Spleen (tissue), 13 donors: ENCODE results near the gene GGACT. TPM values are rescaled to one million over a fixed set of nuclear protein-coding genes. Genes with fewer than 3 reads are reported as not detected.

ENCODE experiments used
- DNase-seq: peaks from one replicate; pipeline ENCODE4 v3.0.0-alpha.2; 2020
- H3K27ac ChIP-seq, 8 donors: fragments of 200-600 bp; sonication (generic) in 7 of 8; 1 replicate in 4 of 8; 2 replicates in 4 of 8; pipeline versions ENCODE4 v1.5.0 to v1.8.0; 2016 to 2021; ENCODE audit warnings: inconsistent platforms in 4 of 8, mild to moderate bottlenecking in 4 of 8, moderate library complexity in 1 of 8
- H3K27me3 ChIP-seq, 7 donors: fragments of 200-600 bp; sonication (generic) in 6 of 7; replicated peaks in 1 of 7; 1 replicate in 4 of 7; 2 replicates in 3 of 7; pipeline versions ENCODE4 v1.5.0 to v1.8.0; 2016 to 2021; ENCODE audit warnings: inconsistent platforms in 3 of 7, mild to moderate bottlenecking in 1 of 7
- H3K36me3 ChIP-seq, 6 donors: fragments of 200-600 bp; sonication (generic) in 5 of 6; 1 replicate in 4 of 6; 2 replicates in 2 of 6; pipeline versions ENCODE4 v1.5.0 to v1.8.0; 2016 to 2021; ENCODE audit warnings: inconsistent platforms in 2 of 6
- H3K4me1 ChIP-seq, 6 donors: fragments of 200-600 bp; sonication (generic) in 5 of 6; 1 replicate in 3 of 6; 2 replicates in 3 of 6; pipeline versions ENCODE4 v1.5.0 to v1.8.0; 2016 to 2021; ENCODE audit warnings: inconsistent platforms in 3 of 6
- H3K4me3 ChIP-seq, 8 donors: fragments of 200-600 bp; sonication (generic) in 7 of 8; 1 replicate in 4 of 8; 2 replicates in 4 of 8; pipeline versions ENCODE4 v1.5.0 to v1.8.0; 2016 to 2021; ENCODE audit warnings: inconsistent platforms in 4 of 8, mild to moderate bottlenecking in 4 of 8, moderate library complexity in 2 of 8
- H3K9me3 ChIP-seq, 8 donors: fragments of 200-600 bp; sonication (generic) in 7 of 8; 1 replicate in 4 of 8; 2 replicates in 4 of 8; pipeline versions ENCODE4 v1.5.0 to v1.8.0; 2016 to 2021; ENCODE audit warnings: inconsistent platforms in 4 of 8
- CTCF ChIP-seq, 11 experiments: fragments of 200-600 bp in 7 of 11; fragments of 450-650 bp in 4 of 11; sonication (generic) in 4 of 11; IDR thresholded peaks in 8 of 11; conservative IDR thresholded peaks in 3 of 11; 1 replicate in 7 of 11; 2 replicates in 4 of 11; pipeline versions ENCODE4 v1.4.0 to v1.8.0; 2016 to 2021; ENCODE audit warnings: antibody characterized with exemption in 11 of 11, inconsistent platforms in 4 of 11, mild to moderate bottlenecking in 1 of 11
- POLR2A ChIP-seq, 3 donors: fragments of 450-650 bp; IDR thresholded peaks; one replicate each; pipeline ENCODE4 v1.5.1; 2017; ENCODE audit warnings: antibody characterized with exemption in 3 of 3, mild to moderate bottlenecking in 1 of 3
- POLR2AphosphoS5 ChIP-seq, 3 donors: sonication (generic); formaldehyde crosslinking; IDR thresholded peaks; one replicate each; pipeline ENCODE4 v1.5.1; 2017; ENCODE audit warnings: antibody characterized with exemption in 3 of 3
- WGBS, 5 donors: extraction: QIAGEN DNeasy Blood & Tissue Kit in 3 of 5; methylation state at CpG; one replicate each; pipeline versions ENCODE4 v1.1.5 to v1.1.7; 2013 to 2018; 5-methylcytosine and 5-hydroxymethylcytosine counted together
- intact Hi-C: fragments of 100-400 bp; cut with DNase I; formaldehyde crosslinking; loops from one replicate; pipeline ENCODE4 v1.15.0; 2023; ENCODE audit warnings: low total_unique reads
- long read RNA-seq, 2 donors: transcript quantifications; one replicate each; lab custom pipeline, GENCODE V29; 2026
- polyA plus RNA-seq, 3 donors: library from polyadenylated mRNA; stranded (reverse); fragments of 200-250 nt; gene quantifications; one replicate each; pipeline ENCODE4 v1.2.1, GENCODE V29; 2013
- total RNA-seq, 7 donors: library from RNA; depleted of rRNA in 3 of 7; stranded (reverse); fragments of >200 nt in 3 of 7; fragmentation: NEBNext Ultra II Directional in 4 of 7; extraction: Animal tissue kit (Norgen Biotek cat#: 25700) in 4 of 7; gene quantifications; one replicate each; pipeline versions ENCODE4 v1.1.0 to v1.2.1, GENCODE V29; 2016 to 2021
- donor health status: healthy with polysubstance abuse.
- donor health status: DM: no; HTN: no; CAD: no; lungs with moderate emphysema.
- donor health status: DM: no; HTN: no; CAD: no.
- donor health status: Bipolar disorder and iron deficiency.
- donor health status: healthy.
- donor health status: DM: no; HTN: no; CAD: no.
- donor health status: DM: yes; HTN: yes; CAD: no.

Gene GGACT
- total RNA-seq (10 to 100 TPM in 1 of 7 donors, 1 to 10 TPM in 6; 2.5 to 19.7 (median 5.9) TPM), polyA plus RNA-seq (1 to 10 TPM; 1.9 to 2.9 (median 2.7) TPM)
- long read RNA-seq, donor 1, partial matches to known transcripts = 0 of 1 reads
- long read RNA-seq, donor 1, other reads (novel, unspliced or antisense) = 0 of 1 reads
- long read RNA-seq, donor 2, partial matches to known transcripts = 0 of 3 reads
- long read RNA-seq, donor 2, other reads (novel, unspliced or antisense) = 0 of 3 reads

DNA sequence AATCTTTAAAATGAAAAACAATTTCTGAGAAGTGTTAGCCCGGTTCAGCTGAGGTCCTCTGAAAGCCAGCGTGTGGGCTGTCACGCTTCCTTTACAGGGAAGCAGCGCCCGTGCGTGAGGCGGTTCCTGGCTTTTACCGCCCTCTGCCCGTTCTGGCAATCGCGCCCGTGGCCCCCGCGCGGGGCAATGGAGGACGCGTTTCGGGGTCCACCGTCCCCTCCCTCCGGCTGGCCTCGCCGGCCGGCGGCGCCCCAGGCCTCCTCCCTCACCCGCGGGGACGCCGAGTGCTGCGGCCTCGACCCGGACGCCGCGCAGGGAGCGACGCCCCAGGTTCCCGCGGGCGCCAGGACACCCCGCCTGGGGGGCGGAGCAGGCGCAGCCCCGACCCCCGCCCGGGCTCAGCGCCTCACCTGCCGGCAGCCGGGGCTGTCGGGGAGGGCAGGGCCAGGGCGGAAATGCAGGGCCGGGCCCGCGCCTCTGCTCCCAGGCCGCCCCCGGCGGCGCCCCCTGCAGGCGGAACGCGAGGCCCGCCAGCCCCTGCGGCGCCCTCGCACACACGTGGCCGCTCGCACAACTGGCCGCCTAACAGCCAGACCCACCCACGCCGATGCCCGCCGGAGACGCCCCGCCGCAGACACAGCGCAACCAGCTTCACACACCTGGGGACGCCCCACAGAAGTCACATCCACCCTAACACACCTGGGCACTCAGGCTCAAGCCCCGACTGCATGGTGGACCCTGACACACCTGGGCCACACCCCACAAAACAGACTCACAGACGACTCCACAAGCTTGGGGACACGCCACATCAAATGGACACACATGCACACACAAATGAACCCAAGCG, at the start of gene GGACT:
Gene GGACT (minus strand): TSS at position 459 of the 847 bp plus-strand sequence. CDS start 56,198 bp downstream, outside the sequence.
- H3K27ac ChIP-seq = peak within 1 kb of the TSS; percentile 83 to 92 (median 88)

DNA sequence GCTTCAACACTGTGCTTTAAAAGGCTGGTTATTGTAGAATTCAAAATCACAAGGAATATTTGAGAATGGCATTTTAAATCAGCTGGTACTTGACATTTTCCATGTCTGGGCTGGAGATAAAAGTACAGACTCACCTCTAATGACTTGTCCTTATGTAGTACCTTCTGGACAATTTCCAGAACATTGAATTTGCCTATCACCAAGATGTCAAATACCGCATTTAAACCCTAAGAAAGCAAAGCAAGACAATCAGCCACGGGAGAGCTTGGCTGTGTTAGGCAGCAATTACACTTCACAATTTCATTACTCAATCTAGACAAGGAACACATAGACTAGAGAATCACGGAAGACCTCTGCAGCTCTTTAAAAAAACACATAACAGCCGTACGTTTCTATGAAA, 49.2 kb upstream of the GGACT start:
- no peak overlapping the region for H3K27ac ChIP-seq
- H3K4me1 ChIP-seq = no peaks in the 10 kb centered on the region
- no peak for TF ChIP-seq POLR2A (IDR thresholded peaks at IDR 0.05)
- TF ChIP-seq POLR2AphosphoS5 (IDR thresholded peaks at IDR 0.05) = no peak
- no peak for TF ChIP-seq CTCF (IDR thresholded peaks at IDR 0.05 in 8 of 11, conservative IDR thresholded peaks at IDR 0.05 in 3 of 11)
- H3K4me3 ChIP-seq = no peak overlapping the region
- no peak for DNase-seq
- 88 to 95% (median 94%) methylated on average over 5 of the region's 5 CpGs for WGBS, 5 donors
- no peaks in the 10 kb centered on the region for H3K27me3 ChIP-seq
- no peaks in the 10 kb centered on the region for H3K9me3 ChIP-seq
- peaks cover 0 to 99% (median 53%) of the 10 kb centered on the region in 6 donors for H3K36me3 ChIP-seq
- intact Hi-C loops = no loop called here

More for the DNA sequence above, at the start of gene GGACT:
- peak within 1 kb of the TSS; percentile 17 to 87 (median 58) for H3K4me3 ChIP-seq
- WGBS, 5 donors = 9 to 19% (median 10%) methylated on average over 24 to 82 of the region's 82 CpGs
- no peaks in the 10 kb centered on the region for H3K9me3 ChIP-seq
- peak; percentile 96 for DNase-seq
- H3K27me3 ChIP-seq = no peaks in the 10 kb centered on the region
- peaks cover 0 to 26% (median 16%) of the 10 kb centered on the region in 6 donors for H3K4me1 ChIP-seq
- intact Hi-C loops = no loop called here
- TF ChIP-seq POLR2A (IDR thresholded peaks at IDR 0.05) = no peak
- TF ChIP-seq CTCF (IDR thresholded peaks at IDR 0.05 in 8 of 11, conservative IDR thresholded peaks at IDR 0.05 in 3 of 11) = peak; percentile 27 to 90 (median 84)
- TF ChIP-seq POLR2AphosphoS5 (IDR thresholded peaks at IDR 0.05) = peak in 2 of 3 donors; percentile 42 to 60
- H3K36me3 ChIP-seq = no peaks in the 10 kb centered on the region

DNA sequence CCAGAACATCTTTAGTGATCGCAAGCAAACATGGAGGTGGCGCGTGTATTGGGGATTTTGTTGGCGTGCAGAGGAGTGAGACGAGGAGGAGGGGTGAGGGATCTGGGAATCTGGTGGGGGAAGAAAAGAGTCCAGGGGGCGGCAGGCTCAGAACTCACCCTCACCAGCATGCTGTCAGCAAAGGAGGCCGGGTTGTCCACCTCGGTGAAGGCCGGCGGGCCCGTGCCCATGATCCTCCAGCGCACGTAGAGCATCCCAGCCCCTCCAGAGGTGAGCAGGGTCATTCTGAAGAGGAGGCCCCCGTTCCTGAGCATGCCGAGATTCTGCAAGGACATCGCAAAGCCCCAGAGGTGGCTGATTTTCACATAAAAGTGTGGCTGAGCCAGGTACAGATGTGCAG, 48.8 kb upstream of the GGACT start:
- Histone ChIP-seq H3K4me1 (no peaks in the 10 kb centered on the region), H3K36me3 (peaks cover 0 to 99% (median 52%) of the 10 kb centered on the region in 6 donors), H3K27me3 (no peaks in the 10 kb centered on the region), H3K9me3 (no peaks in the 10 kb centered on the region), H3K4me3 (no peak overlapping the region), H3K27ac (no peak overlapping the region)
- no peak for TF ChIP-seq POLR2AphosphoS5 (IDR thresholded peaks at IDR 0.05)
- TF ChIP-seq POLR2A (IDR thresholded peaks at IDR 0.05) = no peak
- no peak for TF ChIP-seq CTCF (IDR thresholded peaks at IDR 0.05 in 8 of 11, conservative IDR thresholded peaks at IDR 0.05 in 3 of 11)
- WGBS, 5 donors = 90 to 95% (median 94%) methylated on average over 16 of the region's 16 CpGs
- no peak for DNase-seq
- intact Hi-C loops = no loop called here

GRCh38 chr13:100636441-100636840, 47.9 kb upstream of the GGACT start:
- peaks cover 0 to 94% (median 46%) of the 10 kb centered on the region in 6 donors for H3K36me3 ChIP-seq
- no peak for DNase-seq
- H3K9me3 ChIP-seq = no peaks in the 10 kb centered on the region
- intact Hi-C loops = no loop called here
- H3K4me1 ChIP-seq = no peaks in the 10 kb centered on the region
- H3K27ac ChIP-seq = no peak overlapping the region
- WGBS, 5 donors = 95 to 98% (median 97%) methylated on average over 7 of the region's 7 CpGs
- H3K4me3 ChIP-seq = no peak overlapping the region
- no peak for TF ChIP-seq POLR2AphosphoS5 (IDR thresholded peaks at IDR 0.05)
- no peak for TF ChIP-seq POLR2A (IDR thresholded peaks at IDR 0.05)
- TF ChIP-seq CTCF (IDR thresholded peaks at IDR 0.05 in 8 of 11, conservative IDR thresholded peaks at IDR 0.05 in 3 of 11) = no peak
- no peaks in the 10 kb centered on the region for H3K27me3 ChIP-seq
